ENCODE measurements around the gene ELL.

Gene ELL

DNA sequence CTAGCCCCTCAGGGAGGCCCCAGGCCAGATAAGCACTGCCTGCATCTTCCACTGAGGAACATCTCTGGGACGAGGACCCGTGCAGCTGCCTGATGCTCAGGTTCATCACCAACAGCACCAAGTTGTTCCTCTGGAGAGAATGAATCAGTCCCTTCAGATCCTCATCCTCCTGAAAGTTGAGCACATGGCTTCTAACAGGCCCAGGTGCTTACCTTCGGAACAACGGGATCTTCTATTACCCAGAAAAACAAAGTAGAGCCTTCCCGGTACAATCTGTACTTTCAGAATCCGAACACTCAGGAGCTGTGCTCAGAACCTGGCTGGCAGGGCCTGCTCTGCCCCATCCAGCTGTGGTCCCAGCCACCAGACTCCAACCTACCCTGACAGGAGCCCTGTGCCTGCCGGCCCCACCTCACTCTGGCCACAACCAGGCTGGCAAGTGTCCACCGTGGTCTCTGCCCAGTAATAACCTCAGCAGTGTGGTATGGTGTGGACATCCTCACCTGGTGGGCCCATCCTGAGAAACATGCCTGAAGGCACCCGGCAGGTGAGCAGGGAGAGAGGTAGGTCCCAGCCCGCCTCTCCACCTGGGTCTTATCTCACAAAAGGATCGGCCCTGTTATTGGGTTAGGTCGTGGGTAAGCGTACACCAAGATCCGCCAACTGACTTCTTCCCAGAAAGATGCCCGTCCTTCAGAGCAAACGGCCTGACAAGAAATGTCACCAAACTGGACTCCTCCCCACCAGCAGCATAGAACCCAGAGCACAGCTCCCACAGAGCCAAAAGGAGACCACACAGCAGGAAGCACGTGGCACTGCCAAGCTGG is 34.1 kb downstream of the ELL start:
- no peak for FAIRE-seq

GRCh38 chr19:18486746-18487145 is 35.1 kb downstream of the ELL start:
- no peak for FAIRE-seq

DNA sequence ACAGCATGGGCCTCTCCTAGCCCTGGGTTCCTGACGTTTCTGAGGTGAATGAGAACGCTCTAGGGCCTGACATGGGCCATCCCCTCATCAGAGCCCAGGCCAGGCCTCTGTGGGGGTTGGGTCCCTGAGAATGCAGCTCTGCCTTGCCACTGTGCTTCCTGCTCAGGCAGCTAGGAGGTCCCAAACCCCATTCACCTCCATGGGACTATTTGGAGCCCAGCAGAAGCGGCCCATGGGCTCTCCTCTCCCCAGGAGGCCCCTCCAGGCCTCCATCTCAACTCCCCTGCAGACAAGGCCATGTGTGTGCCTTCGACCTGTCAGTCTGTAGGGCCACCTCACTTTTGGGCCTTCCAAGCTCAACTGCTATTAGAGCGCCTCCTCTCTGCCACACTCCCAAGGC is 36.9 kb downstream of the ELL start:
- no peak for FAIRE-seq

DNA sequence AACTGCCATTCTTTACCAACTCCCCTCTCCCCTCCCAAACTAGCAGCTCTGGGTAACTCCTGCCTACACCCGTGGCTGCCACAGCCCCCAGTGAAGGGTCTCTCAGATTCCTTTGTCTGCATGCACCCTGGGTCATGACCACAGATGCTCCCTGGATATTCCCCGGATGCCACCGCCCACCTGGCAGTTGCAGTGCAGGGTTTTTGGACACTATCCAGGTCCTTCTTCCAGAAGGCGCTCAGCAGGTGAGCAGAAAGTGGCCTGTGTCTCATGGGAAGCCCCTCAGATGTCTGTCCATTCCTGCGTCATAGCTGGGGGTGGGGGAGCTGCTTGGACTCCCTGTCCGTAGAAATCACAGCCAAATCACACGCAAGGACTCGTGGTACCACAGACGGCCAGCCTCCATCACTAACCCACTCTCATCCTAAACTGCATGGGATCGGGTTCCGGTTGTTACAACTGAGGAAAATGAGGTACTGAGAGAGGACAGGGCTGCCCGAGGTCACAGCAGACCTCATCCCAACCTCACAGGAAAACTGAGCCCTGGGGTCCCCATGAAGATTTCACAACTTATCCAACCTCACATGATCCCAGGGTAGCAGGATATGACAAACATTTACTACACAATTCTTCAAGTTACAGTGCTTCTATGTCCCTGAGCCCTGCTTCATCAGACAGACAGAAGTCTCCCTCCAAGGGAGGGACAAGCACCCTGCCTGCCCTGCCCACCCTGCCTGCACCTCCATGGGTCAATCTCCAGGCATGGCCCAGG is 38.6 kb downstream of the ELL start:
- no peak for FAIRE-seq

GRCh38 chr19:18481505-18482222 is 40.2 kb downstream of the ELL start:
- no peak for FAIRE-seq

GRCh38 chr19:18480006-18480691 is 41.7 kb downstream of the ELL start:
- no peak for FAIRE-seq

GRCh38 chr19:18478545-18479311 is 43.1 kb downstream of the ELL start:
- FAIRE-seq = no peak

DNA sequence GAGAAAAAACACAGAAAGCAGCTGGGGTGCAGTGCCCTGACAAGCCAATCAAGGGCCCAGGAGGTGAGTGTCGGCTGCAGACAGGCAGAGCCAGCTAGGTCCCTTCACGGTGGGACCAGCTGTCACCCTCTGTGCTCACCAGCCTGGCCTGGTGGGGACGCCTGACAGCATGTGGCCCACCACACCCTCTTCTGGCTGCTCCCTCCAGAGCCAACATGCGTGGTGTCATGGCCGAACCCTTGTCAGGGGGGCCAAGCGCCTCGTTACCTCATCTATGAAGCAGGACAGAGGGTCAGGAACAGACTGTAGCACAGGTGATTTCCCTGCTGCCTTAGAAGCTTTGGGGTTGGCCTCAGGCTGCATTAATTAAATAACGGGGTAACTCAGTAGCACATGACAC is 43.9 kb downstream of the ELL start:
- FAIRE-seq = no peak

DNA sequence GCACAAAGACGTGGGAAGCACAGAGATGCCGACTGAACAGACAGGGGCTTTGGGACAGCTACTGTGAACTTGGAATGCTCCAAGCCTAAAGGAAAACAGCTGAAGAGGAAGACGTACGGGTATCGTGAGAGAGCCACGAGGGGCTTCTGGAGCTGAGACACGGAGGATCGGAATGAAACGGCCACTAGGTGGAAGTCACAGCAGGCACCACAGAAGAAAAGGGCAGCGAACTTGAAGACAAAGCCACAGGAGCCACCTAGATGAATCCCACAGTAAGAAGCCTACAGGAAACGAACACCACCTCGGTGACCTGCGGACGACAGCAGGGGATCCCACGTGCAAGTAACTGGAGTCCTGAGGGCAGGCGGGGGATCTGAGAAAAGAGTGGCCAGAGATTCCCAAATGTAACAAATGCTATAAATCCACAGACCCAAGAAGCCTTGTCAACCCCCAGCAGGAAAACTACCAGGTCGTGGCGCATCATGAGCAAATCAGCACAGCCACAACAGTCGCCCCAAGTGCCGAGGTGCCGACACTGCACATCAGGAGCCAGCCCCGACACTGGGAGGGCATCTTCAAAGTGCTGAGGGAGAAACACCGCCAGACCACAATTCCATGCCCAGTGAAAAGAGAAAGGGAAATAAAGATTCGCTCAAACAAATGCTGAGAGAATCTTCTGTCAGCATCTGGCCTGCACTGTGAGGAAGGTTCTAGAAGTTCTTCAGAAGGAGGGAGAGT is 44.7 kb downstream of the ELL start:
- FAIRE-seq = no peak

GRCh38 chr19:18476507-18477041 is 45.3 kb downstream of the ELL start:
- FAIRE-seq = no peak

DNA sequence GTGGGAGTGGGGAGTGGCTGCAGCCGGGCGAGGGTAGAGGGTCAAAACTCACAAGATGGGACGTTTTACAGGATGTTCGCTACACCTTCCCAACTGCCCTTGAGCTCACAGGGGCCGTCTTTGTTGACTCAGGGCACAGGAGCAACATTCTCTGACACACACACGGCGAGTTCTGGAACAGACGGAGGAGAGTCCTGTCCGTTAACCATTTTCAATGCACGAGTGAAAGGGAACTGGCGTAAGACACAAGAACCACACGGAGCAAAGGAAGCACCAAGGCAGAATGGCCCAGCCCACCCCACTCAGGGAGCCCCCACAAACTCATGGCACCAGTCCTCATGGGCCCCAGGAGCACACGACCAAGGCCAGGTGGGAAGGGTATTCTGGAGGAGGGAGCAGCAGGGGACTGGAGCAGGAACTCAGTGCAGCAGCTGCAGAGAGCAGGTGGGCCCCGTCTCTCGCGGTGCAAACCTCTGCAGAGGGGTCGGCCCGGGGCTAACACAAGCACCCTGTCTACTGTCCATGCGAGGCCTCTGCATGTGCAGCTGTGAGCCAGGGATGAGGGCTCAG is 46.0 kb downstream of the ELL start:
- FAIRE-seq = no peak

- FAIRE-seq = no peak
These were observed 46.8 kb downstream of the ELL start for GRCh38 chr19:18475004-18475453.

- no peak for FAIRE-seq
These were observed 47.4 kb downstream of the ELL start for GRCh38 chr19:18474366-18474887.

DNA sequence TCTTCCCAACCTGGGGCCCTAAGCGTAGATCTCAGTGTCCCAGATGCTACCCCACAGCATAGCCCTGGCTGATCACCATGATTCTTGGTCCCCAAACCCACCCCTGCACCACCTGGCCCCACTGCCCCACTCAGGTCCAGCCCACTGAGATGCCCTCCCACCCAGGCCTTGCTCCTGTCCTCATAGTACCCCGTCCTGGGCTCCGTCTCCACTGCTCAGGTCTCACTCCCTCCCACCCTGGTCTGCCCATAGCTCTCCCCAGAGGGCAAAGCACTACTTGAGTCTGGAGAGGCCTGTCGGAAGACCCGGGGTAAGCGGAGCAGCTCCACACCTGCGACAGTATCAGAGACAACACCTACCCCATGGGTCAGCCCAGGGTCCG is 48.2 kb downstream of the ELL start:
- no peak for FAIRE-seq

DNA sequence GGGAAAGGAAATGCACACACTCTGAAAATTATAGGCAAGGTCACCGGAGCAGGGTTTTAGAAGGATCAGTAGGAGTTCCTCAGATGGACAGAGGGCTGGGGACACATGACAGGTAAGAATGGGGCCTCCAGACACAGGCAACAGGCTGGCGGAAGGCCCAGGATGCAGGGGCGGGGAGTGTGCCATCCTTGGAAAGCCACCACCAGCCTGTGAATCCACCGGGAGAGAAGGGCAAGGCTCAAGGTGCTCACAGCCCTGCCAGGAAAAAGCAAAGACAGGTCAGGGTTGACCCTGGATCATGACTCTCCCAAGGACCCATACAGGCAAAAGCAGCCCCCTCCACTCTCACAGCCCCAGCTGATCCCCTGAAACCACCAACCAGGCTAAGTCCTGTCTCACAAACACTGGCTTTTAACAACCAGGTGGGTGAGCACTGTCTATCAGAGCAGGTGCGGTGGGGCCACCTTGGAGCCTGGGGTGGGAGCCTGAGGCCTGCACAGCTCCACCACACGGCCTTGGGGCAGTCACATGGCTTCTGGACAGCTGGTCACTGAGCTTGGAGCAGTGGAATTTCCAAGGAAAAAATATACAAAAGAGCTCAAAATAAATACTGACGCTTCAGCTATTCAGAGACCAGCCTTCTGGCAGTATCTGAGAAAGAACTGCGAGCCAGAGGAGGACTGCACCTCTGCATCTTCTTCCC is 48.7 kb downstream of the ELL start:
- FAIRE-seq = no peak

GRCh38 chr19:18470787-18471186 is 51.1 kb downstream of the ELL start:
- FAIRE-seq = no peak

GRCh38 chr19:18469069-18469846 is 52.6 kb downstream of the ELL start:
- FAIRE-seq = no peak

- no peak for FAIRE-seq
These were observed 53.4 kb downstream of the ELL start for GRCh38 chr19:18468517-18468916.

DNA sequence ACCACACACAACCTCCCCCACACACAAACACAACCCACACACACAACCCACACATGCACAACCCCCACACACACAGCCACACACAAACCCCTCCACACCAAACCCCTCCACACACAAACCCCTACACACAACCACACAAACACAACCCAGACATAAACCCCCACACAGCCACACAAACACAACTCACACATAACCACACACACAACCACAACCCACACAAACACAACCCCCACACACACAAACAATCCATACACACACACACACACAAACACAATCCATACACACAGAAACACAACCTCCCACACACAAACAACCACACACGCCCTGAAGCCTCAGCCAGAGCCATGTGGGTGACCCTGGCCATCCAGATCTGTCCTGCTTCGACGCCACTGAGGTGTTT is 53.9 kb downstream of the ELL start:
- FAIRE-seq = no peak
